GM19099 (cell line): ENCODE data around the gene SLC17A8.

ENCODE experiments used
- POLR2A ChIP-seq: IDR thresholded peaks from 3 replicates; pipeline ENCODE4 v1.6.1; 2011; ENCODE audit warnings: low read depth; ENCODE audit not compliant: insufficient read length; ENCODE audit errors: extremely low read depth

The SLC17A8 gene

DNA sequence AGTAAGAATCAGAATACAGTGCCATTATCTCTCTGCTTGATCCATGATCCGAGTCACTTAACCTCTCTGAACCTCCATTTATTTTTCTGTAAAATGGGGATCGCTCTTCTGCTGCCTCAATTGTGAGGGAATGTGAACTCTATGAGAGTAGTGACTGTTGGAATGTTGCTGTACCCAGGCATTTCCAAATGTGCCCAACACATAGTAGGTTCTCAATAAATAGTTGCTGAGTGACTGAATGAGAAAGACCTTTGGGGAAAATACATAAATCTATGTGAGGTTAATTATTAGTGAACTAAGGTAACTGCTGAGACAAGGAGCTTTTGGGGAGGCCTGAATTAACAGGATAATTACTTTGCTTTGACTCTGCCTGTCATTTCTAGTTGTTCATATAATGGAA is 82.9 kb downstream of the SLC17A8 start:
- TF ChIP-seq POLR2A, result no peak

DNA sequence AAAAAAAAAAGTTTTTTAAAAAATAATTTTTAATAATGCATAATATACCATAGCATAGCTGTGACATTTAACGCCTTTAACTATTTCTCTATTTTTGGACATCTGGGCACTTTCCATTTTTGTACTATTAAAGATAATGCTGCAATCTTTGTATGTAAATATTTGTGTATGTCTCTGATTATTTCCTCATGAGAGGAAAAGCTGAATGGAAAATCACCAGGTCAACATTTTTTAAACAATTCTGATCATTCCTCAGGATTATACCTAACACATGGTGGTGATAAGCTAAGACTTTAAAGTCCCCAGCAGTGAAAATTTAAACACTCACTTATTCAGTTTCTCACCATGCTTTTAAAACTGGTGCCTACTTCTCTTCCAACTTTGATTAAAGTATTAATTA is 85.5 kb downstream of the SLC17A8 start:
- no peak for TF ChIP-seq POLR2A

DNA sequence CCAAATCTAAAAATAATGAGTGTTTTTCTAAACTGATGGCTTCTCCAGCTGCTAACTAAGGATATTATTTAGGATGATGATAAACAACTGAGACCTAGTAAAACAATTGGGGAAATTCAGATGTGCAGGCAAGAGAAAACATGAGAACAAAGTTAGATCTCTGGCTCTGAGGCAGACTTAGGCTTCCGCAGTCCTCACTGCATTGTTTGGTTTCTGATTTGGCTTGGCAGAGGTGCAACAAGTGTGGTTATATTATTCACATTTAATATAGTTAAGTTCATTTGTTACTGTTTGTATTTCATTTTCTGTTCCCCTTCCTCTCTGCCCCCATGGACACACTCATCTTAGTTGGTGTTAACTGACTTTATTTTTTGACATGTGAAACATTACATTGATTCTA is 86.6 kb downstream of the SLC17A8 start:
- no peak for TF ChIP-seq POLR2A

DNA sequence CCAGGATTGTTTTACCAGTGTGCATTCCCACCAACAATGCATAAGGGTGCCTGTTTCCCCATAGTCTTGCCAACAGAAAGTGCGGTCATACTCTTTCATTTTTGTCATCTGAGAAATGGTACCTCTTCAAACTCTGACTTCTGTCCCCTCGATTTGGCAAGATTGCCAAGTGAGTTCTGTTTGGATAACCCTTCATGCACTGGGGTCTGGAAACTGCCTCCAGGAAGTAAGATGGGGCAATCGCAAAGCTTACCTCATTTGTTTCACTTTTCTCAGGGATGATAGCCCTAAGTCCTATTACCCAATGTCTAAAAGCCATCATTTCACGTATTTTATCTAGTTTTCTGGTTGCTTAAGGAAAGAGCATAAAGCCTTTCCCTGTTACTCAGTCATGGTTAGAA is 88.2 kb downstream of the SLC17A8 start:
- no peak for TF ChIP-seq POLR2A

DNA sequence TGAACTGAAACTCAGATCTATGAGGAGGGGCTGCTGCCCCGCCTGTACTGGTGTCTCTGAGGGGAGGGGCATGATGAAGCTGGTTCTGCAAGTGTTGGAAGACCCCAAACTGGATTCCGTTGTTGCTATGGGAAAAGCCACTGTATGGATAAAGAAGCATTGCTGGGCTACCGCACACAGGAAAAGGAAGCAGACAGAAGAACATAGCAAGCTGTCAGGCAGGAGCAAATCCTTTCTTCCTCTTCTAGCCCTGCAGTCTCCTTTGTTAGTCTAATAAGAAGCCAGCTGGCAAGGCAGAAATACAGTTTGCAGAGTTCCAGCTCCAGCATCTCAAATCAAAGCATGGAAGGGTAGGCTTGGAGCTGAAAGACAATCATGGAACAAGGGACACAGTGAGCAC is 90.5 kb downstream of the SLC17A8 start:
- no peak for TF ChIP-seq POLR2A

DNA sequence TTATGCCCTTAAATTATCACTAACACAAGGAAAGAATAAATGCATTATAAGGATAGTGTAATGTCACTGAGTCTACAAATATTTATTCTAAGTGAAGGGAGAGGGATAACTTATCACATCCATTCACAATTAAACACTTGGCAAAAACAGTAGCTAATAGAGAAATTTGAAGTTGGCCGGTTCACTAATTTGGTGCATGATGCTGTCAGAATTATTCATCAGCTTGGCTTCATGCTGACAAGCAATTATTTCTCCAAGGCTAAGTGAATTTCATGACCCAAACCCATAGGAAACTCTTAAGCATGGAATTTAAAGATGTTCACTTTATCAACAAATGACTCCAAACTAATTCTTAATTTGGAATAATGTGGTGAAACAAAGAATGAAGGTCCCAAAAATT is 91.8 kb downstream of the SLC17A8 start:
- TF ChIP-seq POLR2A, result no peak

DNA sequence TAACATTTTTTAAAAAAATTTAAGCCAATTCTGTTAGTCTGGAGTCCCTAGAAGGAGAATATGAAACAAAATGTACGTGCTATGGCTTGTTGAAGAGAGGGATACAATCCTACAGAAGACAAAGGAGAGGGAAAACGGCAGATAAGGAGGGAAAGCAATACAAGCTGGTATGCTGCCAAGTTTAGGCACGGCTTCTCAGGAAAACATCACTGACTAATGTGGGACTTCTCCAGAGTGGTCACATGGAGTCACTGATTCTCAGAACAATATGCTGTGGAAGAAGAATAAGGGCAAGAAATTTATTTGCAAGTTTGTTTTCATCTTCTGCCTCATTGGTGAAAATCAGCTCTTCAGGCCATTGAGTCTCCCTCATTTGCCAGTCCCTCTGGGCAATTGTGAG is 93.9 kb downstream of the SLC17A8 start:
- no peak for TF ChIP-seq POLR2A

DNA sequence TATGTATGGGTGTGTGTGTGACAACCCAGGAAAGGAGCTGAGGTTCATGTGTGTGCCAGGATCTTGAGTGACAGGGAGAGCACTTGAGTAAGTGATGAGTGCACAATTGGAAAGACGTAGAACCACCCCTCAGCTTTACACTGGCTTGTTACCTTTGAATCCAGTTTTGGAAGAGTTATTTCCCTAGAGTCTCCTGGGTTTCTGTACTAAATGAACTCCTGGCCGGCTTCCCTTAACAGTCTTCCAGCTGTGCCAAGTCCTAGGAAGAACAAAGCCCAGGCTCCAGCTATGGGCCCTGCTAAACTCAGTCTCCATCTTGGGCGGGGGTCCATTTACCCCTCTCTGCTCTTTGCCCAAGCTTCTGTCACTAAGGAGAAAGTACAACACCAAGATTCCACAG is 97.1 kb downstream of the SLC17A8 start:
- TF ChIP-seq POLR2A, result no peak

DNA sequence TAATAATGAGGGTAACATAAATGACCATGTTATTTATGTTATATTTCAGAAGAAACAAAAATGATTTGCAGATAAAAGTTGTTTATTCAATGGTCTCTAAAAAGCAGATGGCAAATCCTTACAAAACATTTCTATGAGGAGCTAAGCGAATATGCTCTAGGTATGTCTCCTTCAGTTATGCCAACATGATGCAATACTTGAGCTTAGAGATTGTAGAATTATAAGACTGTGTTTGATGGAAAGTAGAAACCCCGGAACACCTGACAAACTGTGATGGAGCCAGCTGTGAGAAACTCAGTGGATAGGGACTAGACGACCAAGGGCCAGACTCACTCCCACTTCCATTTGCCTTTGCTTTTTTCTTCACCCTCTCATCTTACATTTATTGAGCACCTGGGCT is 99.0 kb downstream of the SLC17A8 start:
- no peak for TF ChIP-seq POLR2A

DNA sequence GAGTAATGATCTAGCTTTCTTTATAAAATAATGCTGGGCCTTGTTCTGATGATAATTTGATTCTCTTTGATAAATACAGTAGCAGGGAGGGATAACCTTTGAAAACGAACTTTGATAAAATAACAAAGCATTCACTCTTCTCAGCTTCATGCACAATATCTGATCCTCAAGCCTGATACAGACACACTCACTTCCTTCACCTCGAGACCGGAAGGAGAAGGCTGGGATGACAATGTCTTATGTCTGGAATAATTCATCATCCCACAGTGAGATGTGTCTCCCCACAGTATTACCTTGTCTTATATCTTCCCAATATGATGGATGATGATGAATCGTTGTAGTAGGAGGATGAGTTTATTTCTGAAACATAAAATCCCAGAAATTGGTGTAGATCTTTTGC is 101.3 kb downstream of the SLC17A8 start:
- TF ChIP-seq POLR2A, result no peak

DNA sequence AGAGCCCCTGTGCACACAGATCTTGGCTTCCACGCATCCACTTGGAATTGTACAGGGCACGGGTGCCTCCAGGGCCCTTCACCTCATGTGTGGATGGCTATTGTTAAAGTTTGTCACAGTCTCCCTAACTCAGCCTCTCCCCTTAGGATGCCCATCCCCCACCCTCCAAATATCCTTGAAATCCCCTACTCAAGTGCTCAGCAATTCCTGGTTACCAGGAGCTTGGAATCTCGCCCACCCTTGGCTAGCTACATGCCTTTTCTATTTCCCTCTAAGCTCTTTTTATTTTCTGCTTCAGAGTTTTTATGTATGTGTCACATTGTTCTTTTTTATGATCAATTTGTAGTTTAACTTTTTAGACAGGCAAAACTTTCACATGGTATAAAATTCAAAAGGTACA is 103.8 kb downstream of the SLC17A8 start:
- no peak for TF ChIP-seq POLR2A

DNA sequence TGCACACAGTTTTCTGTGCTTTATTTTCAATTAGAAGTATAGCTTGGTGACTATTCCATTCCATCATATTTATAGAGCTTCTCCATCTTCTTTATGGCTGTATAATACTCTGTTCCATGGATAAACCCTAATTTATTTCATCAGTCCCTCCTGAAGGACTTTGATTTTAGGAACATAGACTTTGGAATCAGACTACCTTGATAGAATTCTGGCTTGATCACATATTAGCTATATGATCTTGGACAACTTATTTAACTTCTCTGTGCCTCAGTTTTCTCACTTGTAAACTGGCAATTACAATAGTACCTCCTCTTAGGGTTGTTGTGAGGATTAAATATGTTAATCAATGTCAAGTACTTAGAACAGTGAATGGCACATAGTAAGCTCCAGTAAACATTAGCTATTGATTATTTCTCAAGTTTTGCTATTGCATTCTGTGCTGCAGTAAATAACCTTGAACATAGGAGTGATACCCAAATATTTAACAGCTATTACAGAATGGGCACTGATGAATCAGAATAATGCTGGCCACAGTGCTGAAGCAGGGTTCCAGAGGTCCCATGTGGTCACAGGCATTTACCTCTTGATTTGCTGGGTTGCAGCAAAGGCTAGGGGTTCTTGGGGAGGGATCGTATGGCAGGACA is 104.6 kb downstream of the SLC17A8 start:
- TF ChIP-seq POLR2A, result no peak

DNA sequence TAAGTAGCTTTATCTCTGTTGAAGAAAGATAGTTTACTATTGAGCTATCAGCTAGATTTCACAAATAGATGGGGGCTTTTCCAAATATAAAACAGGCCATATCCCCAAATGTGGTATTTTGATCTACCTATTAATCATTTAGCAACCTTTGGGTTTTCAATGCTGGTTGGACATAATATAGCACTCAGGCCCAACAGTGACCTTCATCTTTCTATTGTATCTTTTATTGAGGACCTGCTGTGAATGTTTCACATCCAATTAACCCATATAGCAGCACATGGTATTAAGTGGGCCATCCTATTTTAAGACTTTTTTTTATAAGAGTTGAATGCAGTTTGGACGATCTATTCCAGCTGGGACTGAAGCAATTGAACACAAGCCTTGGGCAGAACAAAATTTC is 106.8 kb downstream of the SLC17A8 start:
- no peak for TF ChIP-seq POLR2A

DNA sequence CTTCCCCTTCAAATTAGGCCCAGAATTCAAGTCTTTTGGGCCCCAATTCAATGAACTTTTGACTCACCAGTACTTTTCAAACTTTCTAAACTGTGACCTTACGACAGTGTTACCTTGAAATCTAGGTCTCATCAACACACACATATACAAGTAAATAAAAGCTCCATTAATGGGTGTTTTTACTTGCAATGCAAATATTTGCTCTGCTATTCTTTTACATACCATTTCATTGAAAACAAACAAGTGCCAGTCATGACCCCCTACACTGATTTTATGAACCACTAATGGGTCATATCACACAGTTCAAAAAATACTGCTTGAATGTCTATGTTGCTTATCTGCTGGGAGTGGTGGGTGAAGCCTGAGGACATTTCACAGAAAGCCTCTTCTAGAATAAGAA is 107.7 kb downstream of the SLC17A8 start:
- TF ChIP-seq POLR2A, result no peak

DNA sequence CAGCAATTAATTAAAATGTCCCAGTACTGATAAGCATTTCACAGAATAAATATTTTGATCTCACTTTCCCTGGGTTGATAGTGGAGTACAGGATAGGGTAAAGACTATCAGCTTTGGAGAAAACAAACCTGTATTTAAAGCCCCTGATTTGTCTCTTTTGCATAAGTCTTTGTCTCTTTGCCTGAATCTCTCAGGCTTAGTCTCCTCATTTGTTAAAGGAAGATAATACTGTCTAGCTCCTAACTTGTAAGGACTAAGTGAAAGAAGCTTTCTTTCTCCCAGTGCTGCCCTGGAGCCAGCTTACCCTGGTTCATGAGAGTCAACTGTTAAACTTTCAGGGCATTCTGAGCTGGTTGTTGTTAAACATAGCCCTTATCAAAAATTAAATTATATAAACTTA is 111.3 kb downstream of the SLC17A8 start:
- no peak for TF ChIP-seq POLR2A
